Endothelial cell of umbilical vein (primary cell): ENCODE measurements around the gene ARF6. TPM values are rescaled to one million over a fixed set of nuclear protein-coding genes. Genes with fewer than 3 reads are reported as not detected.

Experiments used
- BruUV-seq: library from RNA; stranded (reverse); fragments of 400-500 nt; replicated peaks from 2 replicates; lab custom pipeline; 2021; lab: Mats Ljungman, UMichigan
- CTCF ChIA-PET: fragments of 300-600, 350-600 bp; sonication (Branson Sonifier 250); formaldehyde crosslinking; loops from one replicate; lab custom pipeline; 2021; ENCODE audit warnings: antibody characterized with exemption, inconsistent platforms; lab: Charles Lee
- POLR2A ChIA-PET: fragments of 300-600, 350-600 bp; sonication (Branson Sonifier 250); formaldehyde crosslinking; loops from one replicate; lab custom pipeline; 2021; ENCODE audit warnings: antibody characterized with exemption, inconsistent platforms; lab: Charles Lee
- DNase-seq: peaks from one replicate; pipeline ENCODE4 v3.0.0-alpha.2; 2011; ENCODE audit warnings: low read depth, low spot score
- FAIRE-seq: peaks from 2 replicates; lab custom pipeline; 2011; peaks lifted over from hg19 to GRCh38; lab: Jason Lieb, UNC
- H2AFZ ChIP-seq: 2 replicates; pipeline ENCODE4 v1.6.0; 2012; ENCODE audit warnings: low read depth, low read length, control low read depth, inconsistent platforms
- H3K27ac ChIP-seq: 2 replicates; pipeline ENCODE4 v1.5.1; 2011; ENCODE audit warnings: low read depth, mild to moderate bottlenecking, control low read depth, low read length, moderate library complexity; ENCODE audit not compliant: insufficient read depth
- H3K27me3 ChIP-seq, 2 experiments: 2 replicates each; pipeline versions ENCODE4 v1.6.0 to v1.6.1; 2011; ENCODE audit warnings: low read length in 2 of 2, mixed read lengths in 1 of 2; ENCODE audit not compliant: control insufficient read depth in 2 of 2, insufficient read depth in 2 of 2
- H3K36me3 ChIP-seq, 2 experiments: 2 replicates in 1 of 2; 3 replicates in 1 of 2; pipeline ENCODE4 v1.5.1; 2011; ENCODE audit warnings: low read length in 2 of 2, mild to moderate bottlenecking in 1 of 2, moderate library complexity in 1 of 2; ENCODE audit not compliant: control insufficient read depth in 2 of 2, insufficient read depth in 2 of 2; ENCODE audit errors: extremely low read depth in 1 of 2
- H3K4me1 ChIP-seq: 3 replicates; pipeline ENCODE4 v1.5.1; 2011; ENCODE audit warnings: mild to moderate bottlenecking, low read length; ENCODE audit not compliant: control insufficient read depth, insufficient read depth; ENCODE audit errors: extremely low read depth
- H3K4me2 ChIP-seq: 2 replicates; pipeline ENCODE4 v1.6.1; 2011; ENCODE audit warnings: low read length, control low read depth, mixed read lengths; ENCODE audit not compliant: insufficient read depth
- H3K4me3 ChIP-seq, 3 experiments: fragments of 200-600 bp in 1 of 3; sonication (generic), shearing (Covaris generic) in 1 of 3; replicated peaks in 1 of 3; 2 replicates each; pipeline ENCODE4 v1.5.1; 2011 to 2016; ENCODE audit warnings: control low read depth in 3 of 3, low read length in 3 of 3, mild to moderate bottlenecking in 2 of 3, inconsistent platforms in 1 of 3, low read depth in 1 of 3, moderate library complexity in 1 of 3; ENCODE audit not compliant: insufficient read depth in 1 of 3
- H3K79me2 ChIP-seq: 2 replicates; pipeline ENCODE4 v1.6.0; 2012; ENCODE audit warnings: low read length, inconsistent platforms; ENCODE audit not compliant: control insufficient read depth, insufficient read depth
- H3K9ac ChIP-seq: replicated peaks from 2 replicates; pipeline ENCODE3; 2011; ENCODE audit warnings: low read length, control low read depth; ENCODE audit not compliant: insufficient read depth; ENCODE audit errors: extremely low read depth
- H3K9me1 ChIP-seq: replicated peaks from 3 replicates; pipeline ENCODE4 v1.6.0; 2011; ENCODE audit warnings: mild to moderate bottlenecking, low read length; ENCODE audit not compliant: control insufficient read depth, insufficient read depth; ENCODE audit errors: extremely low read depth
- H3K9me3 ChIP-seq: replicated peaks from 2 replicates; pipeline ENCODE4 v1.5.1; 2012; ENCODE audit warnings: low read length, inconsistent platforms; ENCODE audit not compliant: control insufficient read depth, insufficient read depth
- H4K20me1 ChIP-seq: replicated peaks from 2 replicates; pipeline ENCODE3; 2011; ENCODE audit warnings: mild to moderate bottlenecking, low read length; ENCODE audit not compliant: control insufficient read depth, insufficient read depth; ENCODE audit errors: extremely low read depth
- CTCF ChIP-seq, 2 donors: IDR thresholded peaks; 1 replicate in 1 of 2; 2 replicates in 1 of 2; pipeline ENCODE4 v1.5.1; 2011; ENCODE audit warnings: low read length in 2 of 2, mild to moderate bottlenecking in 2 of 2, moderate library complexity in 2 of 2, control low read depth in 1 of 2, inconsistent platforms in 1 of 2, low read depth in 1 of 2; ENCODE audit not compliant: insufficient read depth in 1 of 2; ENCODE audit errors: extremely low read depth in 1 of 2
- EZH2 ChIP-seq: IDR thresholded peaks from 2 replicates; pipeline ENCODE4 v1.6.1; 2012; ENCODE audit warnings: borderline replicate concordance, low read depth, mild to moderate bottlenecking, moderate library complexity, low read length, inconsistent platforms; ENCODE audit not compliant: severe bottlenecking
- FOS ChIP-seq: IDR thresholded peaks from 2 replicates; pipeline ENCODE4 v1.6.1; 2011; ENCODE audit warnings: mild to moderate bottlenecking, low read length, moderate library complexity, borderline replicate concordance; ENCODE audit not compliant: insufficient read depth
- GATA2 ChIP-seq: IDR thresholded peaks from 2 replicates; pipeline ENCODE4 v1.7.0; 2011; ENCODE audit warnings: low read depth, mild to moderate bottlenecking, moderate library complexity, mixed read lengths, low read length; ENCODE audit not compliant: insufficient read length, insufficient read depth
- JUN ChIP-seq: IDR thresholded peaks from 2 replicates; pipeline ENCODE4 v1.6.1; 2011; ENCODE audit warnings: borderline replicate concordance, low read depth; ENCODE audit not compliant: insufficient read length, insufficient read depth
- MYC ChIP-seq: IDR thresholded peaks from one replicate; pipeline ENCODE4 v1.6.1; 2011; ENCODE audit warnings: mild to moderate bottlenecking, low read depth, low read length
- POLR2A ChIP-seq: IDR thresholded peaks from 2 replicates; pipeline ENCODE4 v1.6.1; 2012; ENCODE audit warnings: low read depth, mild to moderate bottlenecking, control low read depth, low read length
- POLR2AphosphoS5 ChIP-seq: IDR thresholded peaks from 2 replicates; pipeline ENCODE4 v1.6.1; 2012; ENCODE audit warnings: low read depth, mild to moderate bottlenecking, control low read depth, low read length, moderate library complexity; ENCODE audit not compliant: insufficient read depth
- dilution Hi-C: fragments of 300-500 bp; cut with MboI; formaldehyde crosslinking; loops from one replicate; pipeline ENCODE4 v1.15.0; 2019; ENCODE audit warnings: low sequenced_read_pairs; ENCODE audit not compliant: extremely low pct_ligation_motif_present
- intact Hi-C: fragments of 100-400 bp; cut with micrococcal nuclease; formaldehyde crosslinking; loops from one replicate; pipeline ENCODE4 v1.10.0; 2022
- polyA plus RNA-seq, 4 experiments: library from polyadenylated mRNA; depleted of rRNA in 3 of 4; stranded (reverse) in 3 of 4; unstranded in 1 of 4; fragments of >200 nt; gene quantifications; 2 replicates each; pipeline versions ENCODE4 v1.2.1 to v1.2.3, GENCODE V29; 2011 to 2012; ENCODE audit warnings: missing spikeins in 1 of 4
- total RNA-seq: library from RNA; stranded (reverse); gene quantifications from 2 replicates; pipeline ENCODE4 v1.2.3, GENCODE V29; 2021
- TF ChIP-seq, protein P1 (sequence below): IDR thresholded peaks from 2 replicates; pipeline ENCODE4 v1.6.1; 2011; ENCODE audit not compliant: insufficient read depth, insufficient read length

Gene ARF6
- total and polyA plus RNA-seq, 2 donors (not counting 3 experiments of a cell fraction or from before 2014, with no cell fraction given), result 21.7 to 73.6 TPM

DNA sequence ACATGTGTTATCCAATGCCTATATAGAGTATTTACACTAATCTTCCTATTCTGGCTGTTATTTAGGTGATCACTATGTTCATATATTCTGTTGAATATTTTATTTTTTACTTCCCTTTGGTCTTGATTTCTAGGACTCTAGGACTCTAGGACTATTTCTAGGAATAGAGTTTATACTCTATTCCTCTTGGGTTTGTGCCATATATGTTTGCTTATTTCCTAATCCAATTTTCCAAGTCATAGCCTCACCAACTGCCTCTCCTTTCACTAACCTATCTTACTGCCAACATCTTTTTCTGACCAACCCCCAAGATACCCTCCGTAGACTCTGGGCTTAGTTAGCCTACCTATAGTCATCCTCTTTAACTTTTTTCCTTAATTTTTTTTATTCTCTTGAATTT lies 28.5 kb downstream of the ARF6 start:
- Histone ChIP-seq H4K20me1 (no peaks in the 10 kb centered on the region), H3K27me3 (no peaks in the 10 kb centered on the region), H3K9ac (no peak overlapping the region), H3K4me2 (no peak overlapping the region), H3K4me1 (peaks cover 2% of the 10 kb centered on the region), H3K27ac (no peak overlapping the region), H3K36me3 (no peaks in the 10 kb centered on the region), H3K79me2 (no peaks in the 10 kb centered on the region), H3K9me1 (no peaks in the 10 kb centered on the region), H3K9me3 (no peaks in the 10 kb centered on the region), H2AFZ (no peak overlapping the region), H3K4me3 (no peak overlapping the region)
- TF ChIP-seq GATA2 (no peak), EZH2 (no peak), JUN (no peak), MYC (no peak), POLR2AphosphoS5 (no peak), POLR2A (no peak), FOS (no peak), CTCF (IDR thresholded peaks at IDR 0.05; ENCODE audit: extremely low read depth in 1 of 2, insufficient read depth in 1 of 2, low read depth in 1 of 2, low read length in 2 of 2) (no peak)
- TF ChIP-seq, protein P1, sequence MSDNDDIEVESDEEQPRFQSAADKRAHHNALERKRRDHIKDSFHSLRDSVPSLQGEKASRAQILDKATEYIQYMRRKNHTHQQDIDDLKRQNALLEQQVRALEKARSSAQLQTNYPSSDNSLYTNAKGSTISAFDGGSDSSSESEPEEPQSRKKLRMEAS, result no peak
- ChIA-PET POLR2A (no interaction called here), CTCF (no interaction called here)
- intact Hi-C loops (no loop called here), dilution Hi-C loops (no loop called here)
- DNase-seq (no peak), FAIRE-seq (no peak)
- no TSS peak for BruUV-seq
